GM12801 (cell line): Measurements from ENCODE around the gene CTTNBP2NL.

Experiments used
- CTCF ChIP-seq: IDR thresholded peaks from one replicate; pipeline ENCODE4 v1.5.1; 2011; ENCODE audit warnings: control low read depth; ENCODE audit not compliant: insufficient read length; ENCODE audit errors: extremely low read depth

Gene CTTNBP2NL

GRCh38 chr1:112396653-112397471, 848 bp downstream of the CTTNBP2NL start:
- no peak for TF ChIP-seq CTCF

- TF ChIP-seq CTCF = no peak
Observed at GRCh38 chr1:112397841-112398240, 1.8 kb downstream of the CTTNBP2NL start.

- no peak for TF ChIP-seq CTCF
Observed at GRCh38 chr1:112399456-112399855, 3.4 kb downstream of the CTTNBP2NL start.

GRCh38 chr1:112402682-112403643, 6.9 kb downstream of the CTTNBP2NL start:
- no peak for TF ChIP-seq CTCF

GRCh38 chr1:112406771-112407170, 10.8 kb downstream of the CTTNBP2NL start:
- no peak for TF ChIP-seq CTCF

- TF ChIP-seq CTCF = no peak
Observed at GRCh38 chr1:112409414-112409813, 13.4 kb downstream of the CTTNBP2NL start.

- no peak for TF ChIP-seq CTCF
Observed at GRCh38 chr1:112410673-112411072, 14.7 kb downstream of the CTTNBP2NL start.
